ENCODE results near the gene TOGARAM1.

TOGARAM1 gene

DNA sequence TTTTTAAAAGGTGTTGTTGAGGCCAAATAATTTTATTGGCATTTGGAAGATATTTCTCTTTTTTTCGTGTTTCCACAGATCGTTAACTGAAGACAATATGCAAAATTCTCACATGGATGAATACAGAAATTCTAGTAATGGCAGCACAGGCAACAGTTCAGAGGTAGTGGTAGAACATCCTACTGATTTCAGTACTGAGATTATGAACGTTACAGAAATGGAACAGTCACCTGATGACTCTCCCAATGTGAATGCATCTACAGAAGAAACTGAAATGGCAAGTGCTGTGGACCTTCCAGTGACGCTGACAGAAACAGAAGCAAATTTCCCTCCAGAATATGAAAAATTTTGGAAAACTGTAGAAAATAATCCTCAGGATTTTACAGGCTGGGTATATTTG is 133.2 kb downstream of the TOGARAM1 start:
- no peak for DNase-seq

- no peak for DNase-seq
These were observed 134.2 kb downstream of the TOGARAM1 start for GRCh38 chr14:45096218-45096617.

DNA sequence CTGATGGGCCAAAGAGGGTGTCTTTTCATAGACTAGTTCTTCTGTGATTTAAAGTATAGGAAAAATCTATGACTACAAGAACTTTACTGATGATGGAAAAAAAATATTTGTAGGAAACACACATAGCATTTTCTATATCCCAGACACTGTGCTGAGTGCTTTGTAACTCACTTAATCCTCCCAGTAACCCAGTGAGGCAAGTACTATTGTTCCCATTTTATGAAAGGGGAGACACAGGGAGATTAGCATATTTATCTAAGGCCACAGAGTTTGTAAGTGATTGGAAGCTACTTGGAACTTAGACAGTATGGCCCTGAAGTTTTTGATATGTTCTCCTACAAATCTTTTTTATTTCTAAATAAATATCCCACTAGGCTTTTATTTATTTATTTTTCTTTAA is 141.8 kb downstream of the TOGARAM1 start:
- DNase-seq, result no peak

DNA sequence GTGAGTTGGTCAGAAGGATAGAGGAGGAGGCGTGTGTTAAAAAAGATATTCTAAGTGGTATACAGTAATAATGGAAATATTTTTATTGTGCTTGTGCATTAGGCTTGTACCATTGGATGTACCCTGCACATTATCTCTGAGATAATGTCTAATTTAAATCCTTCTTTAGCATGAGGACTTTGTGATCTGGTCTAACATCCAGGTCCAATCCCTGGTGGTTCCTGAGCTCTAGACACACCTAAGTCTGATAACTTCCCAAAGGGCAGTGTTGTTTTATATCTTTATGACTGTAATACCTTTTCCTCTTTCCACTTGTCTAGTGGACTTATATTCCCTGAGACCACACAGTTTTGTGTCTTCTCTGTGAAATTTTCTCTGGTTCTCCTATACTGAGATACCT is 142.6 kb downstream of the TOGARAM1 start:
- DNase-seq, result no peak

GRCh38 chr14:45112896-45113781 is 151.1 kb downstream of the TOGARAM1 start:
- peak; percentile 2 to 49 for DNase-seq

DNA sequence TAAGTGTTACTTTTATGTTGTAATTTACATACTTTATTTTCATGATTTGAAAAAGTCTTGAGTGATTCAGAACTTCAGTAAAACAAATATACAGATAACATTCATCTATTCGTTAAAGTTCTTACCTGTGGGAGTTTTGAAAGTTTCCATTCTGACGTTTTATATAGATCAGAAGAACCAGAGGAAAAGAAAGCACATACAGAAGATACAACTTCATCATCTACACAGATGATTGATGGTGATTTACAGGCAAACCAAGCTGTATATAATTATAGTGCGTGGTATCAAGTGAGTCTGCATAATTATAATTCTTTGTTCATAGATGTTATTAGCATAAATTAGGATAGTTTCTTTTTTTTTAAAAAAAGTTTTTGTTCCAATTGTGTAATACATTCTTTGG is 152.3 kb downstream of the TOGARAM1 start:
- no peak for DNase-seq

- DNase-seq, result no peak
These were observed 156.6 kb downstream of the TOGARAM1 start for GRCh38 chr14:45118594-45118993.

GRCh38 chr14:45120096-45120495 is 158.1 kb downstream of the TOGARAM1 start:
- DNase-seq, result no peak

GRCh38 chr14:45123271-45123670 is 161.3 kb downstream of the TOGARAM1 start:
- DNase-seq, result no peak
